HTR-8/SVneo (cell line): Measurements from ENCODE around the gene MAP4K1.
"Not testable (repeated sequence)": the region's sequence is repeated elsewhere in the genome, so short reads cannot be mapped to it uniquely, and the experiment has no call there.

ENCODE experiments used
- DNase-seq: peaks from one replicate; pipeline ENCODE4 v3.0.0; 2011; ENCODE audit warnings: low spot score, mixed read lengths; ENCODE audit not compliant: insufficient read length
- FAIRE-seq: peaks from 2 replicates; lab custom pipeline; 2011; peaks lifted over from hg19 to GRCh38; lab: Jason Lieb, UNC

MAP4K1 gene

GRCh38 chr19:38631301-38631700 lies 13.5 kb upstream of the MAP4K1 start:
- not testable (repeated sequence) for DNase-seq, FAIRE-seq

- FAIRE-seq (no peak), DNase-seq (no peak)
Measured at GRCh38 chr19:38629568-38629967, 11.8 kb upstream of the MAP4K1 start.

GRCh38 chr19:38626401-38626800 lies 8.6 kb upstream of the MAP4K1 start:
- FAIRE-seq (no peak), DNase-seq (no peak)

- FAIRE-seq: no peak
Measured at GRCh38 chr19:38624822-38625221, 7.1 kb upstream of the MAP4K1 start.

GRCh38 chr19:38619361-38620174 lies 1.8 kb upstream of the MAP4K1 start:
- no peak for FAIRE-seq
- DNase-seq: no peak

More at GRCh38 chr19:38624822-38625221, 7.1 kb upstream of the MAP4K1 start:
- no peak for DNase-seq

- FAIRE-seq: peak; percentile 94
Measured at GRCh38 chr19:38618590-38619360, 1.0 kb upstream of the MAP4K1 start, which contains the start of gene EIF3K. TSS of gene EIF3K (plus strand) at chr19:38619188. CDS start at chr19:38619269, 81 bp downstream.

GRCh38 chr19:38617283-38617763 lies 430 bp downstream of the MAP4K1 start:
- FAIRE-seq (no peak), DNase-seq (no peak)

More at GRCh38 chr19:38618590-38619360, 1.0 kb upstream of the MAP4K1 start, which contains the start of gene EIF3K:
- DNase-seq: peak; percentile 99

GRCh38 chr19:38616265-38616664 lies 1.5 kb downstream of the MAP4K1 start:
- DNase-seq: no peak
- no peak for FAIRE-seq

GRCh38 chr19:38615007-38615581 lies 2.7 kb downstream of the MAP4K1 start:
- FAIRE-seq (no peak), DNase-seq (no peak)

GRCh38 chr19:38614289-38614688 lies 3.5 kb downstream of the MAP4K1 start:
- no peak for FAIRE-seq
- DNase-seq: no peak

GRCh38 chr19:38606131-38606530 lies 11.6 kb downstream of the MAP4K1 start:
- FAIRE-seq: no peak

GRCh38 chr19:38602856-38603255 lies 14.9 kb downstream of the MAP4K1 start:
- FAIRE-seq, DNase-seq: not testable (repeated sequence)

More at GRCh38 chr19:38606131-38606530, 11.6 kb downstream of the MAP4K1 start:
- DNase-seq: no peak

- DNase-seq: no peak
- FAIRE-seq: no peak
Measured at GRCh38 chr19:38599722-38600121, 18.0 kb downstream of the MAP4K1 start.

GRCh38 chr19:38597075-38597474 lies 20.7 kb downstream of the MAP4K1 start:
- no peak for FAIRE-seq
- DNase-seq: no peak

GRCh38 chr19:38596057-38596981 lies 21.4 kb downstream of the MAP4K1 start:
- DNase-seq (no peak), FAIRE-seq (no peak)

GRCh38 chr19:38592940-38593339 lies 24.8 kb downstream of the MAP4K1 start:
- DNase-seq (no peak), FAIRE-seq (no peak)

GRCh38 chr19:38588041-38588440 lies 29.7 kb downstream of the MAP4K1 start:
- no peak for FAIRE-seq
- no peak for DNase-seq

- FAIRE-seq (no peak), DNase-seq (no peak)
Measured at GRCh38 chr19:38587562-38587961, 30.2 kb downstream of the MAP4K1 start.

- DNase-seq (no peak), FAIRE-seq (no peak)
Measured at GRCh38 chr19:38583985-38584305, 33.8 kb downstream of the MAP4K1 start.
